Smooth muscle cell (in vitro differentiated cells): Measurements from ENCODE around the gene PHC1. TPM values are rescaled to one million over a fixed set of nuclear protein-coding genes. Genes with fewer than 3 reads are reported as not detected.
"Not testable (repeated sequence)": the region's sequence is repeated elsewhere in the genome, so short reads cannot be mapped to it uniquely, and the experiment has no call there.

ENCODE experiments used
- DNase-seq: peaks from one replicate; lab custom pipeline; 2025; ENCODE audit not compliant: unreplicated experiment; lab: John Stamatoyannopoulos, UW
- H2AFZ ChIP-seq: fragments of 200-600 bp; sonication (generic); 2 replicates; pipeline ENCODE4 v1.6.0; 2016; ENCODE audit warnings: antibody characterized with exemption, low read depth, mild to moderate bottlenecking
- H3F3A ChIP-seq: fragments of 200-600 bp; sonication (generic); 2 replicates; pipeline ENCODE4 v1.6.0; 2017; ENCODE audit warnings: antibody characterized with exemption, low read depth
- H3K27ac ChIP-seq: fragments of 200-600 bp; sonication (generic); 2 replicates; pipeline ENCODE4 v1.5.1; 2016; ENCODE audit warnings: low read depth, mild to moderate bottlenecking
- H3K27me3 ChIP-seq: fragments of 200-600 bp; sonication (generic); 2 replicates; pipeline ENCODE4 v1.6.1; 2016; ENCODE audit warnings: low read depth, mild to moderate bottlenecking
- H3K36me3 ChIP-seq: fragments of 200-600 bp; sonication (generic); 2 replicates; pipeline ENCODE4 v1.5.1; 2016; ENCODE audit warnings: low read depth
- H3K4me1 ChIP-seq: fragments of 200-600 bp; sonication (generic); 2 replicates; pipeline ENCODE4 v1.5.1; 2016; ENCODE audit warnings: low read depth
- H3K4me2 ChIP-seq: fragments of 200-600 bp; sonication (generic); 2 replicates; pipeline ENCODE4 v1.6.0; 2016; ENCODE audit warnings: mild to moderate bottlenecking
- H3K4me3 ChIP-seq: fragments of 200-600 bp; sonication (generic); 2 replicates; pipeline ENCODE4 v1.5.1; 2016; ENCODE audit warnings: mild to moderate bottlenecking
- H3K79me2 ChIP-seq: fragments of 200-600 bp; sonication (generic); 2 replicates; pipeline ENCODE4 v1.6.0; 2016; ENCODE audit warnings: low read depth, mild to moderate bottlenecking
- H3K9ac ChIP-seq: fragments of 200-600 bp; sonication (generic); 2 replicates; pipeline ENCODE4 v1.6.0; 2016; ENCODE audit warnings: low read depth
- H3K9me3 ChIP-seq: fragments of 200-600 bp; sonication (generic); replicated peaks from 2 replicates; pipeline ENCODE4 v1.5.1; 2016; ENCODE audit warnings: low read depth
- H4K20me1 ChIP-seq: fragments of 200-600 bp; sonication (generic); 2 replicates; pipeline ENCODE4 v1.6.0; 2016; ENCODE audit warnings: low read depth
- CTCF ChIP-seq: fragments of 200-600 bp; sonication (generic); IDR thresholded peaks from 2 replicates; pipeline ENCODE4 v1.5.1; 2017; ENCODE audit warnings: borderline replicate concordance, mild to moderate bottlenecking, antibody characterized with exemption; ENCODE audit not compliant: insufficient read depth, poor library complexity, severe bottlenecking
- WGBS: methylation state at CpG from one replicate; pipeline ENCODE4 v1.1.7; 2016; ENCODE audit warnings: low lambda C conversion rate; 5-methylcytosine and 5-hydroxymethylcytosine counted together
- polyA plus RNA-seq: library from polyadenylated mRNA; unstranded; fragments of >200 nt; fragmentation: Nextera tagmentation; extraction: Ambion mirVana; gene quantifications from 2 replicates; pipeline ENCODE4 v1.2.1, GENCODE V29; 2016
- total RNA-seq: library from RNA; depleted of rRNA; stranded (reverse); fragments of >200 nt; gene quantifications from 2 replicates; pipeline ENCODE4 v1.2.3, GENCODE V29; 2014

The PHC1 gene
- total and polyA plus RNA-seq, 2 experiments from 2014 or later: 23.1 to 67.6 TPM

GRCh38 chr12:8936735-8937134 lies 22.4 kb downstream of the PHC1 start:
- Histone ChIP-seq H3K9ac (no peak overlapping the region), H3K79me2 (no peaks in the 10 kb centered on the region), H3K9me3 (no peaks in the 10 kb centered on the region), H2AFZ (no peak overlapping the region), H3F3A (peaks cover 3% of the 10 kb centered on the region), H3K27me3 (no peaks in the 10 kb centered on the region), H3K27ac (no peak overlapping the region), H3K4me2 (no peak overlapping the region), H3K4me1 (no peaks in the 10 kb centered on the region), H4K20me1 (no peaks in the 10 kb centered on the region), H3K36me3 (no peaks in the 10 kb centered on the region), H3K4me3 (no peak overlapping the region)
- 98% methylated on average over 7 of the region's 7 CpGs for WGBS
- DNase-seq: no peak
- TF ChIP-seq CTCF: no peak

GRCh38 chr12:8937842-8938442 lies 23.6 kb downstream of the PHC1 start:
- not testable (repeated sequence) for DNase-seq, H4K20me1 ChIP-seq, H3K9ac ChIP-seq, H3K4me2 ChIP-seq, H3F3A ChIP-seq, H3K4me3 ChIP-seq, H3K4me1 ChIP-seq, H2AFZ ChIP-seq, H3K27me3 ChIP-seq, H3K9me3 ChIP-seq, H3K36me3 ChIP-seq, H3K27ac ChIP-seq, H3K79me2 ChIP-seq
- 97% methylated on average over 5 of the region's 5 CpGs for WGBS

GRCh38 chr12:8941691-8942478 lies 27.6 kb downstream of the PHC1 start:
- no peak for DNase-seq
- no peak overlapping the region for H3K4me3 ChIP-seq
- H2AFZ ChIP-seq: no peak overlapping the region
- WGBS: 85% methylated on average over 5 of the region's 5 CpGs
- peaks cover 8% of the 10 kb centered on the region for H3K36me3 ChIP-seq
- peaks cover 3% of the 10 kb centered on the region for H4K20me1 ChIP-seq
- no peaks in the 10 kb centered on the region for H3K9me3 ChIP-seq
- H3K9ac ChIP-seq: no peak overlapping the region
- no peaks in the 10 kb centered on the region for H3K4me1 ChIP-seq
- H3K4me2 ChIP-seq: no peak overlapping the region
- peaks cover 4% of the 10 kb centered on the region for H3F3A ChIP-seq
- peaks cover 20% of the 10 kb centered on the region for H3K79me2 ChIP-seq
- H3K27me3 ChIP-seq: no peaks in the 10 kb centered on the region
- TF ChIP-seq CTCF: no peak
- H3K27ac ChIP-seq: no peak overlapping the region

GRCh38 chr12:8943565-8944186 lies 29.4 kb downstream of the PHC1 start:
- no peak for TF ChIP-seq CTCF
- Histone ChIP-seq H3K9ac (no peak overlapping the region), H3K4me2 (no peak overlapping the region), H4K20me1 (peaks cover 17% of the 10 kb centered on the region), H3K27me3 (no peaks in the 10 kb centered on the region), H3K9me3 (no peaks in the 10 kb centered on the region), H3K4me1 (peaks cover 7% of the 10 kb centered on the region), H2AFZ (no peak overlapping the region), H3K79me2 (peaks cover 38% of the 10 kb centered on the region), H3K27ac (no peak overlapping the region), H3K4me3 (no peak overlapping the region), H3K36me3 (peaks cover 8% of the 10 kb centered on the region), H3F3A (peaks cover 4% of the 10 kb centered on the region)
- no peak for DNase-seq
- WGBS: 96% methylated on average over 10 of the region's 10 CpGs
